ENCODE data around the gene IMMP2L. TPM values are rescaled to one million over a fixed set of nuclear protein-coding genes. Genes with fewer than 3 reads are reported as not detected.

Gene IMMP2L
- total and polyA plus RNA-seq, 2 of the 13 experiments (the other 11 are each of a cell fraction or from before 2014, with no cell fraction given), result 7.8 to 16.9 TPM

DNA sequence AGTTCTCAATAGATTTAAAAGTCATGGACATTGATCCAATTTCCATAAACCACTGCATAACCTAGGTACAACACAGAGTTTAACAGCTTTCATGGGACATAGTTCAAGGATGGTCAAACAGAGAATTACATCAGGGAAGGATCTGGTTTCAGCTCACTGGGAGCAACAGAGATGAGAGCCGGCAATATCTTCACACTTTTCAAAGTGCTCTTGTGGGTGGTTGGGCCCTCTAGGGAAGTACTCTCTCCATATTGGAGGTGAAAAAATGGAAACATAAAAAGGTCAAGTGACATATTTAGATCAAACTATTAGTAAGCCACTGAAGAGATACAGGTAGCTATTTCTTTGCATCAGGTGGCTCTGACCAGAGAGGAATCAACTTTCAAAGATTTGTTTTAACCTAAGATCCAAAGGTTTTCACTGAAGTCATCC lies 533.1 kb downstream of the IMMP2L start (continued):
- TF ChIP-seq, protein P1, sequence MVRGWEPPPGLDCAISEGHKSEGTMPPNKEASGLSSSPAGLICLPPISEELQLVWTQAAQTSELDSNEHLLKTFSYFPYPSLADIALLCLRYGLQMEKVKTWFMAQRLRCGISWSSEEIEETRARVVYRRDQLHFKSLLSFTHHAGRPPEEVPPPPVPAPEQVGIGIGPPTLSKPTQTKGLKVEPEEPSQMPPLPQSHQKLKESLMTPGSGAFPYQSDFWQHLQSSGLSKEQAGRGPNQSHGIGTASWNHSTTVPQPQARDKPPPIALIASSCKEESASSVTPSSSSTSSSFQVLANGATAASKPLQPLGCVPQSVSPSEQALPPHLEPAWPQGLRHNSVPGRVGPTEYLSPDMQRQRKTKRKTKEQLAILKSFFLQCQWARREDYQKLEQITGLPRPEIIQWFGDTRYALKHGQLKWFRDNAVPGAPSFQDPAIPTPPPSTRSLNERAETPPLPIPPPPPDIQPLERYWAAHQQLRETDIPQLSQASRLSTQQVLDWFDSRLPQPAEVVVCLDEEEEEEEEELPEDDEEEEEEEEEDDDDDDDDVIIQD (CRISPR knock-in tag; IDR thresholded peaks at IDR 0.05; ENCODE audit: low read depth), result peak; percentile 96; the same call in 1 of the 2 replicates
- peak; percentile 46; the same call in 1 of the 2 replicates for TF ChIP-seq ZNF556 (CRISPR knock-in tag; IDR thresholded peaks at IDR 0.05; ENCODE audit: borderline replicate concordance)
- no peak for TF ChIP-seq ADNP (CRISPR knock-in tag; IDR thresholded peaks at IDR 0.05)
- no peak for TF ChIP-seq MXI1 (IDR thresholded peaks at IDR 0.05; ENCODE audit: borderline replicate concordance, low read depth, low read length)
- no peak for TF ChIP-seq HOXA9 (CRISPR knock-in tag; IDR thresholded peaks at IDR 0.05; ENCODE audit: borderline replicate concordance)
- no peak for TF ChIP-seq GATAD1 (CRISPR knock-in tag; IDR thresholded peaks at IDR 0.05)
- TF ChIP-seq MED1 (CRISPR knock-in tag; IDR thresholded peaks at IDR 0.05), result peak; percentile 69
- TF ChIP-seq ZNF12 (CRISPR knock-in tag; IDR thresholded peaks at IDR 0.05), result peak; percentile 31; the same call in 1 of the 2 replicates
- TF ChIP-seq ZNF614 (CRISPR knock-in tag; IDR thresholded peaks at IDR 0.05; ENCODE audit: borderline replicate concordance), result peak; percentile 74; the same call in 1 of the 2 replicates
- TF ChIP-seq ESRRA (CRISPR knock-in tag; IDR thresholded peaks at IDR 0.05; ENCODE audit: low read depth), result peak; percentile 79
- TF ChIP-seq, protein P2, sequence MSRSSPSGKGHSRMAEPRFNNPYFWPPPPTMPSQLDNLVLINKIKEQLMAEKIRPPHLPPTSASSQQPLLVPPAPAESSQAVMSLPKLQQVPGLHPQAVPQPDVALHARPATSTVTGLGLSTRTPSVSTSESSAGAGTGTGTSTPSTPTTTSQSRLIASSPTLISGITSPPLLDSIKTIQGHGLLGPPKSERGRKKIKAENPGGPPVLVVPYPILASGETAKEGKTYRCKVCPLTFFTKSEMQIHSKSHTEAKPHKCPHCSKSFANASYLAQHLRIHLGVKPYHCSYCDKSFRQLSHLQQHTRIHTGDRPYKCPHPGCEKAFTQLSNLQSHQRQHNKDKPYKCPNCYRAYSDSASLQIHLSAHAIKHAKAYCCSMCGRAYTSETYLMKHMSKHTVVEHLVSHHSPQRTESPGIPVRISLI (CRISPR knock-in tag; IDR thresholded peaks at IDR 0.05; ENCODE audit: borderline replicate concordance), result peak; percentile 29; the same call in 1 of the 2 replicates
- TF ChIP-seq, protein P3, sequence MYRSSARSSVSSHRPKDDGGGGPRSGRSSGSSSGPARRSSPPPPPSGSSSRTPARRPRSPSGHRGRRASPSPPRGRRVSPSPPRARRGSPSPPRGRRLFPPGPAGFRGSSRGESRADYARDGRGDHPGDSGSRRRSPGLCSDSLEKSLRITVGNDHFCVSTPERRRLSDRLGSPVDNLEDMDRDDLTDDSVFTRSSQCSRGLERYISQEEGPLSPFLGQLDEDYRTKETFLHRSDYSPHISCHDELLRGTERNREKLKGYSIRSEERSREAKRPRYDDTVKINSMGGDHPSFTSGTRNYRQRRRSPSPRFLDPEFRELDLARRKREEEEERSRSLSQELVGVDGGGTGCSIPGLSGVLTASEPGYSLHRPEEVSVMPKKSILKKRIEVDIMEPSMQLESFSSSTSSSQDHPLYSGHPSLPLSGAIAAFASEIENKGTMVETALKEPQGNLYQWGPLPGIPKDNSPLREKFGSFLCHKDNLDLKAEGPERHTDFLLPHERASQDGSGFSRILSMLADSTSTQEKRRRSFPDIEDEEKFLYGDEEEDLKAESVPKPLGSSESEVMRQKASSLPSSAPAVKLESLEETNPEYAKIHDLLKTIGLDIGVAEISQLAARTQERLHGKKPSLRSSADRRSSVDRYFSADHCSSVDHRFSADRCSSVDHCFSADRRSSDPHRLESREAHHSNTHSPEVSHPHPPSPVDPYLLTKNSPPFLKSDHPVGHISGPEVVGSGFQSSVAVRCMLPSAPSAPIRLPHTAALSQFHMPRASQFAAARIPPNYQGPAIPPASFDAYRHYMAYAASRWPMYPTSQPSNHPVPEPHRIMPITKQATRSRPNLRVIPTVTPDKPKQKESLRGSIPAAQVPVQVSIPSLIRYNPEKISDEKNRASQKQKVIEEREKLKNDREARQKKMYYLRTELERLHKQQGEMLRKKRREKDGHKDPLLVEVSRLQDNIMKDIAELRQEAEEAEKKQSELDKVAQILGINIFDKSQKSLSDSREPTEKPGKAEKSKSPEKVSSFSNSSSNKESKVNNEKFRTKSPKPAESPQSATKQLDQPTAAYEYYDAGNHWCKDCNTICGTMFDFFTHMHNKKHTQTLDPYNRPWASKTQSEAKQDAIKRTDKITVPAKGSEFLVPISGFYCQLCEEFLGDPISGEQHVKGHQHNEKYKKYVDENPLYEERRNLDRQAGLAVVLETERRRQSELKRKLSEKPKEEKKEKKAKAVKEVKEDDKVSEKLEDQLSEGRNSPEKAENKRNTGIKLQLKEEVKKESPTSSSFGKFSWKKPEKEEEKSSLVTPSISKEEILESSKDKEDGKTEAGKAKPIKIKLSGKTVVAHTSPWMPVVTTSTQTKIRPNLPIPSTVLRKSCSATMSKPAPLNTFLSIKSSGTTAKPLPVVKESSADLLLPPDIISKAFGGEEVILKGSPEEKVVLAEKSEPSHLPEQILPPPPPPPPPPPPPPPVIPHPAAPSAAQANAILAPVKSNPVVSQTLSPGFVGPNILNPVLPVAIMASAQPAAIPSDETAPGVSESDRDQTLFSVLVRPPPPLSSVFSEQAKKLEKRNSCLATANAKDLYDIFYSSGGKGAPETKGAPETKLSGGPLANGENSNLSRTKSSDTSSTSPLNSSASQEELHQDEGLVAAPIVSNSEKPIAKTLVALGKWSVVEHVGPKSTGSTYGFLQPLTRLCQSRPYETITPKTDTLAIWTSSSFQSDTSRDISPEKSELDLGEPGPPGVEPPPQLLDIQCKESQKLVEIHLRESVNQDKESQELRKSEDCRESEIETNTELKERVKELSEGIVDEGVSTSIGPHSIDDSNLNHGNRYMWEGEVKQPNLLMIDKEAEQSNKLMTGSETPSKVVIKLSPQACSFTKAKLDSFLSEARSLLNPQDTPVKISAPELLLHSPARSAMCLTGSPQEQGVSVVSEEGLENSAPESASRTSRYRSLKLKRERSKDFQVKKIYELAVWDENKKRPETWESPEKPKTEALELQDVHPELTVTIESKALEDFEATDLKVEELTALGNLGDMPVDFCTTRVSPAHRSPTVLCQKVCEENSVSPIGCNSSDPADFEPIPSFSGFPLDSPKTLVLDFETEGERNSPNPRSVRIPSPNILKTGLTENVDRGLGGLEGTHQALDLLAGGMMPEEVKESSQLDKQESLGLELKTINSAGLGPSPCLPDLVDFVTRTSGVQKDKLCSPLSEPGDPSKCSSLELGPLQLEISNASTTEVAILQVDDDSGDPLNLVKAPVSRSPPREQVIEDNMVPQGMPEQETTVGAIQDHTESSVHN (CRISPR knock-in tag; IDR thresholded peaks at IDR 0.05), result no peak
- TF ChIP-seq ZNF446 (CRISPR knock-in tag; IDR thresholded peaks at IDR 0.05), result no peak
- TF ChIP-seq, protein P4, sequence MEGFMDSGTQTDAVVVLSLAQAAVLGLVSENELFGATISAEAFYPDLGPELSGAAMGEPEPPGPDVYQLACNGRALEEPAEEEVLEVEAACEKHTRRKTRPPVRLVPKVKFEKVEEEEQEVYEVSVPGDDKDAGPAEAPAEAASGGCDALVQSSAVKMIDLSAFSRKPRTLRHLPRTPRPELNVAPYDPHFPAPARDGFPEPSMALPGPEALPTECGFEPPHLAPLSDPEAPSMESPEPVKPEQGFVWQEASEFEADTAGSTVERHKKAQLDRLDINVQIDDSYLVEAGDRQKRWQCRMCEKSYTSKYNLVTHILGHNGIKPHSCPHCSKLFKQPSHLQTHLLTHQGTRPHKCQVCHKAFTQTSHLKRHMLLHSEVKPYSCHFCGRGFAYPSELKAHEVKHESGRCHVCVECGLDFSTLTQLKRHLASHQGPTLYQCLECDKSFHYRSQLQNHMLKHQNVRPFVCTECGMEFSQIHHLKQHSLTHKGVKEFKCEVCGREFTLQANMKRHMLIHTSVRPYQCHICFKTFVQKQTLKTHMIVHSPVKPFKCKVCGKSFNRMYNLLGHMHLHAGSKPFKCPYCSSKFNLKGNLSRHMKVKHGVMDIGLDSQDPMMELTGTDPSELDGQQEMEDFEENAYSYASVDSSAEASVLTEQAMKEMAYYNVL (CRISPR knock-in tag; IDR thresholded peaks at IDR 0.05; ENCODE audit: borderline replicate concordance), result 0 out of 2 replicates have a peak, but pooled peaks have one; percentile 34
- TF ChIP-seq KLF11 (CRISPR knock-in tag; IDR thresholded peaks at IDR 0.05), result 0 out of 2 replicates have a peak, but pooled peaks have one; percentile 70
- TF ChIP-seq, protein P5, sequence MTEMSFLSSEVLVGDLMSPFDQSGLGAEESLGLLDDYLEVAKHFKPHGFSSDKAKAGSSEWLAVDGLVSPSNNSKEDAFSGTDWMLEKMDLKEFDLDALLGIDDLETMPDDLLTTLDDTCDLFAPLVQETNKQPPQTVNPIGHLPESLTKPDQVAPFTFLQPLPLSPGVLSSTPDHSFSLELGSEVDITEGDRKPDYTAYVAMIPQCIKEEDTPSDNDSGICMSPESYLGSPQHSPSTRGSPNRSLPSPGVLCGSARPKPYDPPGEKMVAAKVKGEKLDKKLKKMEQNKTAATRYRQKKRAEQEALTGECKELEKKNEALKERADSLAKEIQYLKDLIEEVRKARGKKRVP (CRISPR knock-in tag; IDR thresholded peaks at IDR 0.05), result peak in 1 of 2 experiments; percentile 90; a peak in 2 of 4 replicates

Measured in HepG2 (cell line).